Astrocyte (in vitro differentiated cells and primary cell): ENCODE data around the gene TBL2. TPM values are rescaled to one million over a fixed set of nuclear protein-coding genes. Genes with fewer than 3 reads are reported as not detected.

Experiments used
- DNase-seq: peaks from one replicate; pipeline ENCODE4 v3.0.0-alpha.2; 2010; ENCODE audit warnings: low read depth
- FAIRE-seq: peaks from 2 replicates; lab custom pipeline; 2011; peaks lifted over from hg19 to GRCh38; lab: Jason Lieb, UNC
- H2AFZ ChIP-seq: 2 replicates; pipeline ENCODE4 v1.6.0; 2012; ENCODE audit warnings: low read depth, low read length, inconsistent platforms
- H3K27ac ChIP-seq: 2 replicates; pipeline ENCODE4 v1.5.1; 2011; ENCODE audit warnings: low read depth, low read length, inconsistent platforms
- H3K27me3 ChIP-seq: 2 replicates; pipeline ENCODE4 v1.6.0; 2011; ENCODE audit warnings: low read length, inconsistent platforms; ENCODE audit not compliant: insufficient read depth
- H3K36me3 ChIP-seq: 2 replicates; pipeline ENCODE4 v1.5.1; 2011; ENCODE audit warnings: low read length, inconsistent platforms; ENCODE audit not compliant: insufficient read depth
- H3K4me1 ChIP-seq: 2 replicates; pipeline ENCODE4 v1.5.1; 2011; ENCODE audit warnings: low read length, inconsistent platforms; ENCODE audit not compliant: insufficient read depth
- H3K4me2 ChIP-seq: 2 replicates; pipeline ENCODE4 v1.6.0; 2012; ENCODE audit warnings: low read length, inconsistent platforms
- H3K4me3 ChIP-seq: 2 replicates; pipeline ENCODE4 v1.5.1; 2011; ENCODE audit warnings: low read depth, mild to moderate bottlenecking, low read length, inconsistent platforms; ENCODE audit not compliant: insufficient read depth
- H3K79me2 ChIP-seq: 2 replicates; pipeline ENCODE4 v1.6.0; 2012; ENCODE audit warnings: mild to moderate bottlenecking, low read length, inconsistent platforms; ENCODE audit not compliant: insufficient read depth
- H3K9ac ChIP-seq: 2 replicates; pipeline ENCODE4 v1.6.0; 2012; ENCODE audit warnings: mild to moderate bottlenecking, low read length, inconsistent platforms
- H3K9me3 ChIP-seq: 2 replicates; pipeline ENCODE4 v1.5.1; 2012; ENCODE audit warnings: low read depth, mild to moderate bottlenecking, low read length, inconsistent platforms; ENCODE audit not compliant: insufficient read depth
- H4K20me1 ChIP-seq: 2 replicates; pipeline ENCODE4 v1.6.0; 2012; ENCODE audit warnings: low read length, inconsistent platforms; ENCODE audit not compliant: insufficient read depth
- H3K27ac Mint-ChIP-seq: one replicate; pipeline ENCODE4 v1.8.0; 2021; ENCODE audit warnings: mild to moderate bottlenecking, mixed read lengths; ENCODE audit not compliant: unreplicated experiment
- H3K27me3 Mint-ChIP-seq: one replicate; pipeline ENCODE4 v1.8.0; 2021; ENCODE audit warnings: low read depth, mixed read lengths; ENCODE audit not compliant: unreplicated experiment
- H3K36me3 Mint-ChIP-seq: one replicate; pipeline ENCODE4 v1.8.0; 2021; ENCODE audit warnings: low read depth, mixed read lengths; ENCODE audit not compliant: unreplicated experiment
- H3K4me1 Mint-ChIP-seq: one replicate; pipeline ENCODE4 v1.8.0; 2021; ENCODE audit warnings: low read depth, mixed read lengths; ENCODE audit not compliant: unreplicated experiment
- H3K4me3 Mint-ChIP-seq: one replicate; pipeline ENCODE4 v1.8.0; 2021; ENCODE audit warnings: mild to moderate bottlenecking, moderate library complexity, mixed read lengths; ENCODE audit not compliant: unreplicated experiment
- H3K9me3 Mint-ChIP-seq: one replicate; pipeline ENCODE4 v1.8.0; 2021; ENCODE audit warnings: mild to moderate bottlenecking, mixed read lengths; ENCODE audit not compliant: unreplicated experiment
- EZH2 ChIP-seq: IDR thresholded peaks from 2 replicates; pipeline ENCODE4 v1.6.1; 2012; ENCODE audit warnings: mild to moderate bottlenecking, low read length, inconsistent platforms; ENCODE audit not compliant: insufficient read depth
- total RNA-seq: library from RNA; stranded (reverse); gene quantifications from 2 replicates; pipeline ENCODE4 v1.2.1, GENCODE V29; 2021
- TF ChIP-seq, protein P1 (sequence below): IDR thresholded peaks from 2 replicates; pipeline ENCODE4 v1.5.1; 2011; ENCODE audit warnings: low read depth, mild to moderate bottlenecking, inconsistent platforms, low read length, moderate library complexity; ENCODE audit not compliant: insufficient read depth

TBL2 gene
- total RNA-seq, 1 donor from 2014 or later: 54.8 TPM

DNA sequence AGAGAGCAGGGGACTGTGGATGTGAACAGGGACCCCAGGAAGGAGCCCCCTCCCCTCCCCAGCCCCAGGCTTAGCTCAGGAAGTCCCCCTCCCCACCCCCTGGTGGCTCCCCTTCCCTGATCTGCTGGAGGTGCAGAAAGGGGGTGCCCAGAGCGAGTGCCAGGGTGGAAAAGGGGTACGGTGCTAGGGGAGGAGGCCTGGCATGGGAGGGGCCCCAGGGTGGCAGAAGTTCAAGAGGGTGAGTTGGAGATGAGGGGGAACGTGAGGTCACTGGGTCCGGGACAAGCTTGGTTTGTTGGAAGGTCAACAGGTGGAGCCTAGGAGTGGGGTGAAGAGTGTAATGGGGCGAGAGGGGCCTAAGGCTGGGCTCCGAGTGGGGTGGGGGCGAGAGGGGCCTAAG lies 21.5 kb upstream of the TBL2 start:
- H3K79me2 ChIP-seq: no peaks in the 10 kb centered on the region
- no peaks in the 10 kb centered on the region for H3K4me1 ChIP-seq
- no peak for DNase-seq
- no peak for TF ChIP-seq EZH2
- TF ChIP-seq, protein P1, sequence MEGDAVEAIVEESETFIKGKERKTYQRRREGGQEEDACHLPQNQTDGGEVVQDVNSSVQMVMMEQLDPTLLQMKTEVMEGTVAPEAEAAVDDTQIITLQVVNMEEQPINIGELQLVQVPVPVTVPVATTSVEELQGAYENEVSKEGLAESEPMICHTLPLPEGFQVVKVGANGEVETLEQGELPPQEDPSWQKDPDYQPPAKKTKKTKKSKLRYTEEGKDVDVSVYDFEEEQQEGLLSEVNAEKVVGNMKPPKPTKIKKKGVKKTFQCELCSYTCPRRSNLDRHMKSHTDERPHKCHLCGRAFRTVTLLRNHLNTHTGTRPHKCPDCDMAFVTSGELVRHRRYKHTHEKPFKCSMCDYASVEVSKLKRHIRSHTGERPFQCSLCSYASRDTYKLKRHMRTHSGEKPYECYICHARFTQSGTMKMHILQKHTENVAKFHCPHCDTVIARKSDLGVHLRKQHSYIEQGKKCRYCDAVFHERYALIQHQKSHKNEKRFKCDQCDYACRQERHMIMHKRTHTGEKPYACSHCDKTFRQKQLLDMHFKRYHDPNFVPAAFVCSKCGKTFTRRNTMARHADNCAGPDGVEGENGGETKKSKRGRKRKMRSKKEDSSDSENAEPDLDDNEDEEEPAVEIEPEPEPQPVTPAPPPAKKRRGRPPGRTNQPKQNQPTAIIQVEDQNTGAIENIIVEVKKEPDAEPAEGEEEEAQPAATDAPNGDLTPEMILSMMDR: no peak
- no peak overlapping the region for H3K27ac ChIP-seq
- H3K4me3 ChIP-seq: no peak overlapping the region
- H3K9me3 ChIP-seq: no peaks in the 10 kb centered on the region
- H3K36me3 ChIP-seq: no peaks in the 10 kb centered on the region
- no peak overlapping the region for H2AFZ ChIP-seq
- no peak for FAIRE-seq
- Mint-ChIP-seq H3K36me3 (no peaks in the 10 kb centered on the region), H3K4me3 (no peak overlapping the region), H3K9me3 (no peaks in the 10 kb centered on the region), H3K27ac (no peak overlapping the region), H3K27me3 (peaks cover 30% of the 10 kb centered on the region), H3K4me1 (no peaks in the 10 kb centered on the region)
- no peak overlapping the region for H3K9ac ChIP-seq
- H4K20me1 ChIP-seq: no peaks in the 10 kb centered on the region
- no peaks in the 10 kb centered on the region for H3K27me3 ChIP-seq
- no peak overlapping the region for H3K4me2 ChIP-seq

DNA sequence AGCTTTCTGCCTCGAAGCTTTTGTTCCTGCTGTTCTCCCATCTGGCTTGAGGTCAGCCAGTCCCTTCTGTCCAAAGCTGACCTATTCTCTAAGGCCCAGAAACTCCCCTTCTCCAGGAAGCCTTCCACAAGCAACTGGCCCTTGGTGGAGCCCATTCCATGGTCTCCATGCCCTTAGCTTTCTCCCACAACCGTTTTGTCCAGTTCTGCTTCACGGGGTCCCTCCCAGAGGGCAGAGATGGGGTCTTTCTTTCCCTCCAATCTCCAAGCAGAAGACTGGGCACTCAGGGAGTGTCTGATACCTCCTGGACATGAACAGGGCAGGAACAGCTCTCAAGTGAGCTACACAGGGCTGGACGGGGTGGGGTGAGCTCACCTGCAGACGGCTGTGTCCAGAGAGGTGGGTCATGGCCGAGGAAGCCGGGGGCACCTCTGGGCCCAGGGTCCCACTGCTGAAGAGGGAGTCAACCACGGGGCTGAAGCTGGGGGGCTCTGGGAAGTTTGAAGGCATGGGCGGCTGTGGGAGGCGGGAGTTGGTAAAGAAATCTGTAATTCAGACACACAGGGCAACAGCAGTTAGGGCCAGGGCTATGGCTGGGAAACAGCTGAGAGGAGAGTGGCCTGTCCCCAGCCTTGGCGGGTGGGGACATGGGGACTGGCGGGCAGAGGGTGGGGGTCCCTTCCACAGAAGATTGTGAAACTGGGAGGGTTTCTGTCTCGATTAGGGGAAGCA lies 20.9 kb upstream of the TBL2 start:
- no peaks in the 10 kb centered on the region for H3K79me2 ChIP-seq
- H3K27me3 Mint-ChIP-seq: peaks cover 30% of the 10 kb centered on the region
- TF ChIP-seq, protein P1: no peak
- TF ChIP-seq EZH2: no peak
- no peaks in the 10 kb centered on the region for H3K9me3 ChIP-seq
- H2AFZ ChIP-seq: no peak overlapping the region
- H3K4me1 ChIP-seq: no peaks in the 10 kb centered on the region
- H3K27ac Mint-ChIP-seq: no peak overlapping the region
- no peaks in the 10 kb centered on the region for H3K4me1 Mint-ChIP-seq
- no peak overlapping the region for H3K9ac ChIP-seq
- H3K36me3 ChIP-seq: no peaks in the 10 kb centered on the region
- H3K27me3 ChIP-seq: no peaks in the 10 kb centered on the region
- no peaks in the 10 kb centered on the region for H3K9me3 Mint-ChIP-seq
- no peaks in the 10 kb centered on the region for H4K20me1 ChIP-seq
- H3K36me3 Mint-ChIP-seq: no peaks in the 10 kb centered on the region
- H3K4me3 ChIP-seq: no peak overlapping the region
- FAIRE-seq (no peak), DNase-seq (no peak)
- no peak overlapping the region for H3K4me2 ChIP-seq
- H3K27ac ChIP-seq: no peak overlapping the region
- H3K4me3 Mint-ChIP-seq: no peak overlapping the region
